Sigmoid colon (tissue), 4 donors: ENCODE data around the gene BCAS3.

Experiments
- POLR2AphosphoS5 ChIP-seq, 4 donors: sonication (generic); formaldehyde crosslinking; IDR thresholded peaks; one replicate each; pipeline ENCODE4 v1.6.1; 2017; ENCODE audit warnings: antibody characterized with exemption in 4 of 4
- TF ChIP-seq, protein P1 (sequence below), 4 experiments: fragments of 450-650 bp in 3 of 4; fragments of 200-600 bp in 1 of 4; IDR thresholded peaks; one replicate each; pipeline ENCODE4 v1.5.1; 2016 to 2019; ENCODE audit warnings: antibody characterized with exemption in 4 of 4, mild to moderate bottlenecking in 3 of 4, moderate library complexity in 2 of 4

DNA sequence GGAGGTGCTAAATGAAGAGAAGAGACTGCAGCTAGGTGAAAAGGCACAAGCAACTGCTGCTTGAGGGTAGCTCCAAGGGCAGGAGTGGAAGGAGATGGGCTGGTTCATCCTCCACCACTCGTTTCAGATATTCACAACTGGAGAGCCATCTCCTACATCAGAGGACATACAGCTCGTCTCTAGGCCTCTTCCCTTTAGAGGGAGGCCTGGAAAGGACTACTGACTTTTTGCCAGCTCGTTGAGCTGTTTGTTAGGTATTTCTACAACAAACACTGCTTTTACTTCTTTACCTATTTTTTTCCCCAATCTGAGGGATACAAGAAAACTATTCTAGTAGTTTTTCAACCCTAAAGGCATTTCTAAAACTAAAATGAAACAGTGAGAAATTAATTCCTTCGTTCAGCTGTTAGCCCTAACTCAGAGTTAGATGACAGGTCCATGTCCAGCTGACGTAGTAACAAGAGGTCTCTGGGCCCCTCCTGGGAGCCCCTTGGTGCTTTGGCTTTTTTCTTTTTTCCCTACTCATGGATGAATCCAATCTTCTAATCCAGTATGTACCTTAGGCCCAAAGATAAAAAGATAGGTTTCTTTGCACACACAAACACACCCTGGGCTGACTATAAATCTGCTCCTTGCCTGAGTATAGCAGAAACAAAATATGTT, 674.2 kb downstream of the BCAS3 start:
- TF ChIP-seq, protein P1, sequence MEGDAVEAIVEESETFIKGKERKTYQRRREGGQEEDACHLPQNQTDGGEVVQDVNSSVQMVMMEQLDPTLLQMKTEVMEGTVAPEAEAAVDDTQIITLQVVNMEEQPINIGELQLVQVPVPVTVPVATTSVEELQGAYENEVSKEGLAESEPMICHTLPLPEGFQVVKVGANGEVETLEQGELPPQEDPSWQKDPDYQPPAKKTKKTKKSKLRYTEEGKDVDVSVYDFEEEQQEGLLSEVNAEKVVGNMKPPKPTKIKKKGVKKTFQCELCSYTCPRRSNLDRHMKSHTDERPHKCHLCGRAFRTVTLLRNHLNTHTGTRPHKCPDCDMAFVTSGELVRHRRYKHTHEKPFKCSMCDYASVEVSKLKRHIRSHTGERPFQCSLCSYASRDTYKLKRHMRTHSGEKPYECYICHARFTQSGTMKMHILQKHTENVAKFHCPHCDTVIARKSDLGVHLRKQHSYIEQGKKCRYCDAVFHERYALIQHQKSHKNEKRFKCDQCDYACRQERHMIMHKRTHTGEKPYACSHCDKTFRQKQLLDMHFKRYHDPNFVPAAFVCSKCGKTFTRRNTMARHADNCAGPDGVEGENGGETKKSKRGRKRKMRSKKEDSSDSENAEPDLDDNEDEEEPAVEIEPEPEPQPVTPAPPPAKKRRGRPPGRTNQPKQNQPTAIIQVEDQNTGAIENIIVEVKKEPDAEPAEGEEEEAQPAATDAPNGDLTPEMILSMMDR (IDR thresholded peaks at IDR 0.05): no peak
- no peak for TF ChIP-seq POLR2AphosphoS5 (IDR thresholded peaks at IDR 0.05)
